ENCODE measurements around the gene ABCB1.
"Not testable (repeated sequence)": the region's sequence is repeated elsewhere in the genome, so short reads cannot be mapped to it uniquely, and the experiment has no call there.

The ABCB1 gene

DNA sequence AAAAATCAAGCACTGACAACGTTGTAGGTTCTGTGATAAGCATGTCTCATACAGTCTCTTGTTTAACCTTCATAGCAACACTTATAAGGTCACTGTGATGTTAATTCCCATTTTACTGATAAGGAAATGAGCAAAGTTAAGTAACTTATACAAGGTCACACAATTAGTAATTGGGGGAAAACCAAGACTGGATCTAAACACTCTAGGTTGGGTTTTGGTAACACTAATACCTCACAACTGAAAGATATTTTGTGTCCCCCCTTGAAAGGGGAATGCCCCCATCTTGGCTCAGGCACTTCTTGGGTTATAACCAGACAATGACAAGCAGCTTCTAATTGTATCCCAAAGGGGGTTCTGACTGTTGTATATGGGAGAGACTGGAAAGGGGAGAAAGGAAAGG is 89.2 kb downstream of the ABCB1 start:
- no peak for DNase-seq

DNA sequence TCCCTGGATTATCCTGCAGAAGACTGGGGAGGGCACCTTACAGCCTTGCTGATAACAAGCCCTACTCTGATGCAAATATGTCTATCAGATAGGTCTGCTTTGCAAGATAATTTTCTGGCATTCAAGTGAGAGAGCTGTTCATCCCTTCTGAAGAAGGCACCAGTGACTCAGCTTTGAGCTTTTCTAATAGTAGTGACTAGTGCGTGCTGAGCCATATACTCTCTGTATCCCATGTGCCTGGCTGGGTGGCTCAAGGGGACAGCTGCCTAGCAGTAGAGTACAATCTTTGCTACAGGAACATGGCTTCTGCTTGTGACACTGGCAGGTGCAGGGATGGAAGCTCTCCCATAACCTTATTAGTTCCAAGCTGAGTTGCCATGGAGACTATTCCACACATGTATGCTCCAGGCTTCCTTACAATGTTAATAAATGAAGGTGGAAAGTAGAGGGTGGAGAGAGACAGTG is 90.2 kb downstream of the ABCB1 start:
- peak; percentile 32 for DNase-seq

DNA sequence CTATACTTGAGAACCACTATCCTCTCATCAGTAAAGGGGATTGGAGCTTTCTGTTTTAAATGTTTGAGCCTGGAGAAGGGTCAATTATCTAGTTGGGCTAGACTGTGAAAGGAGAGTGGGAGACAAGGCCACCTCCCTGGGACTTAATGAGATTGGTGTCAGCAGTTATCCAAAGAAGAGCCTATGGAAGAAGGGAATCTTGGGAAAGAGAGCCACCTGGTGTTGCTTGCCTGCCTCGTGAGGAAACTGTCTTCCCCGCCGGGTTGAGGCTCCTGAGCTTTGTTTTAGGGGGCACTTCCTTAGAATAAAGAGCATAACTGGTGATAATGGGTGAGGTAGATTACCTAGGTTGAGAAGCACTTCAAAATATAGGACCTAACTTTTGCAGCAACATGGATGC is 93.2 kb downstream of the ABCB1 start:
- no peak for DNase-seq

DNA sequence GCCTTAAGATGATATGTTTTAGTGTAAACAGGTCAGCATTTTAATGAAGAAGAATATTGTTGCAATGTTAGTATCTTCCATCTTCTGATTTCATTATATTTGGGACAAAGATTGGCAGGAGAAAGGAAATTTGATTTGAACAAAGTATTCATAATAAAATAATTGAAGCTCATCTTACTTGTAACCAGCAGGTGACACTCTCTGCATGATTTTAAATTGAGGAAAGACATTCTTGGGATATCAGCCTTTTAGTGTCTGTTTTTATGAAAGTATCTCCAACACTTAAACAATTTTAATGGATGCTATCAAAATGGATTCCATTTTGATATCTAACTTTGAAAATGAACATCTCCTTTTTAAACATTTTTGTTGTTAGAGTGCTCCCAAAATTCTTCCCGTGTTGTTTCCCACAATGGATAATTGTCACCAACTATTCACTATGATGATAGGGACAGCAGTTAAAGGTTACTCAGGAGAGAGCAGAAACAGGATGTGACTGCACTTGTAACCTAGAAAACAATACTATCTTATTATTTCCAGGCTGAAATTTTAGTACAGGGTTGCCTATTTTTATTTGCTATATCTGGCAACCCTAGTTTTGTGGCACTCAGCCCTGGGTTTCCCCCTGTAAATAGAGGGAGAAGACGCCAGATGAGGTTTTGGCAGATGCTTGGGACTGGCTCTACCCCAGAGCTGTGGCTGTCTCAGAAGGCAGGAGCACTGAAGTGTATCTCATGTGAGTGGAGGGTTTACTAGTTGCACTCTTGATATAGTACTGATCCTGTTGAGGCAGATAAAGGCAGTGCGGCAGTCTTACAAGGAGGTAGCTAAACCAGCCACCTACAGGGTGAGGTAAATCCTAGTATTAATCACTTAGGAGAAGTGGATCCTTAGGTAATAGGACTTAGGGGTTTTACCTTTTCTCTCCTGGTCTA is 94.2 kb downstream of the ABCB1 start:
- DNase-seq: no peak

DNA sequence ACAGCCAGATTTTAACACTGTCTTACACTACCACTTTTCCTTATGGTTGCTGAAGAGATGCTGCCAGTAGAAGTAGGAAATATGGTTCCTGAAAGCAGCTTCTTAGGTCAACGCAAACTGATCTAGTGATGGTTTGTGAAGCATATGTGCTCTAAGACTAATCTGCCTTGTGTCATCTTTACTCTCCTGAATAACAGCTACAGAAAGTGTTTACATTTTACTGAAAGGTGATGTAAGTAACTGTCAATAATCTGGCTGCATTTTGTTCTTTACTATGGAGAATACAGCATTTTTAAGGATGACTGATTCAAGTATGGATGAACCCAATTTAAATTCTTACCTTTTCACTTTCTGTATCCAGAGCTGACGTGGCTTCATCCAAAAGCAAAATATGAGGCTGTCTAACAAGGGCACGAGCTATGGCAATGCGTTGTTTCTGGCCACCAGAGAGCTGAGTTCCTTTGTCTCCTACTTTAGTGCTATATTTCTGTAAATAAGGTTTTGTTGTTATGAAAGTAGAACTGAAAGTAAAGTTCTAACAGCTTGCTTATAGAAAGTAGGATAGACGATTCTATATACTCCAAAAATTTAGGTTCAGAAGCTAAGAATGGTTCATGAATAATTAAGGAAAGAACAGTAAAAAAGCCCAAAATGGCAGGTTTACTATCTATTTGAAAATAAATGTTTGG is 95.0 kb downstream of the ABCB1 start:
- DNase-seq: no peak

DNA sequence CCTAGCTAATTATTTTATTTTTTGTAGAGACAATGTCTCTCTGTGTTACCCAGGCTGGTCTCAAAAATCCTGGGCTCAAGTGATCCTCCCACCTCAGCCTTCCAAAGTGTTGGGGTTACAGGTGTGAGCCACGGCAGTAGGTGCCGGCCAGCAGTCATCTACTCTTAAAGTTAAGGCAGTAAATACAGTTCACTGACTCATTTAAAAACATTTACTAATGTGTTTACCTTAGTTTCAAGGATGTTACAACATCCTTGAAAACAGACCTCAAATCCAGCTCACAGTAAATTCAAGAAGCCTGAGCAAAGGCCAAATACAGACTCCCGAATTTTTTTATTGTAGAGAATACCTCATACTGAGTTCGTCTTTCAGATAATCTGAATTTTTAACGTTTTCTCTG is 95.6 kb downstream of the ABCB1 start:
- no peak for DNase-seq

DNA sequence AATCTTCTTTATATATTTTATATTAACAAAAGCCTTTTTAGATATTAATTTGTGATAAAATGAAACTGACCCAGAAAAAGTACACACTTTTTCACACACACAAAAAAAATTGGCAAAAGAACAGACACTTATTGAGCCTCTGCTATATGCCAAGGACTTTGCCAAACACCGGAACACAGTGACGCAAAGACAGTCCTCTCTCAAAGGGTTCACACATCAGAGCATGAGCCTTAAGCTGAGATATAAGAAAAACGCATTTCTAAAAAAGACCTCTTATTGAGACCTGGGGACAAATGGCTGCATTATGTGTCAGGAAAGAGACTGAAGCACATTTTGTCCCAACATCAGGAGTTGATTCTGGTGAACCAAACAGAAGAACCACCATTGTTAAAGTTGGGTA is 101.2 kb downstream of the ABCB1 start:
- no peak for DNase-seq

DNA sequence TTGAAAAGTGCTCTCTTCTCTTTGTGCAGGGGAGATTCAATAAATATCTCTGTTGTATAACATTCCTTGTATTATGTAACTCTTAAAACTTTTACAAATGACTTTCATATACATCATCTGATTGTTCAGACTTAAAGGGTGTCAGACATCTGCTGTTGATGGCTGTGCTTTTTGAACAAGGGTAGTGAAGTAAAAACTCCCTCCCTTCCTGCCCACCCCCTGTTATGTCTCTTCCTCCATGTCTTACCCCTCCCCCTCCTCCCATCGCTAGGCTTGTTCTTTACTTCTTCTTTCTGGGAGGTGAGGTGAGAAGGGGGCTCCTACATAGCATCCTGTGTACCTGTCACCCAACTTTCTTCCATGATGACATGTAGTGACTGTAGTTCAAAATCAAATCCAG is 101.8 kb downstream of the ABCB1 start:
- no peak for DNase-seq

DNA sequence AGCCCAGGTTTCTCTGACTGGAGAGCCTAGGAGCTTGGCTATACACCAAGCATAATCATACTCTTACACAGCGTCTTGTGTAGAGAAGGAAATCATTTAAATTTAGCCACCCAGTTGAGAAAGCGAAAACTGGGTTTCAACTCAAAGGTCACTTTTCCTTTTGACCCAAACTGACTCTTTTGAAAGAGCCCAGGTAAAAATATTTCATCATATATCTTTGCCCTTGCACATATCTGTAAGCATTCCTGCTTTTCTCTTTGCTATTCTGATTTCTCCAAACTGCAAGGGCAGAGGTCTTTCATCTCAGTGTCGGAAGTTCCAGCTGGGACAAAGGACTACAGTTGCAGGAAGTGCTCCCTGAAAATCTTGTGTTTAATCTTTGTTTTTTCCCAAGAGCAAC is 103.2 kb downstream of the ABCB1 start:
- no peak for DNase-seq

DNA sequence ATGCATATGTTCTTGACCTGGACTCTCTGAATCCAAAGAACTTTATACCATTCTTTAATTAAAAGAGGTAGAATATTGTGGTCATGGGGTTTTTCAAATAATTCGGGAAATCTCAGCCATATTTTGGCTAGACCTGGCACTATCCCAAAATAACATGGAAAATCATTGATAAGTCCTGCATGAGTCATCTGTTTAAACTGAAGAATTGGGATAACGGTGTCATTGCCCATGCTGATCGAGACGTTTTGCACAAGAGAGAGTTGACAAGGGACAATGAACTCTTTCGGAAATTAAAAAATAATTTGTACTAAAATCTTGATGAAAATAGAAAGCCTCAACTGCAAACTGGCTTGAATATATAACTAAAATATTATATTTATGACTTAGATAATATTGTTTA is 105.3 kb downstream of the ABCB1 start:
- DNase-seq: no peak

DNA sequence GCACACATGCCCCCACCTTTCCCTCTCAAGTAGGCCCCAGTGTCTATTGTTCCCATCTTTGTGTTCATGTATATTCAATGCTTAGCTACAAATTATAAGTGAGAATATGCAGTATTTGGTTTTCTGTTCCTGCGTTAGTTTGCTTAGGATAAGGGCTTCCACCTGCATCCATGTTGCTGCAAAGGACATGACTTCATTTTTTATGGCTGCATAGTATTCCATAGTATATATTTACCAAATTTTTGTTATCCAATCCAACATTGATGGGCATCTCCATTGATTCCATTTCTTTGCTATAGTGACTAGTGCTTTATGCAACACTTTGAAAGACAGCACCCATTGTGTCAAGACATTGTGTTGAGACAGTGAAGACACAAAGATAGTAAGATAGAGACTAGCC is 106.2 kb downstream of the ABCB1 start:
- no peak for DNase-seq

DNA sequence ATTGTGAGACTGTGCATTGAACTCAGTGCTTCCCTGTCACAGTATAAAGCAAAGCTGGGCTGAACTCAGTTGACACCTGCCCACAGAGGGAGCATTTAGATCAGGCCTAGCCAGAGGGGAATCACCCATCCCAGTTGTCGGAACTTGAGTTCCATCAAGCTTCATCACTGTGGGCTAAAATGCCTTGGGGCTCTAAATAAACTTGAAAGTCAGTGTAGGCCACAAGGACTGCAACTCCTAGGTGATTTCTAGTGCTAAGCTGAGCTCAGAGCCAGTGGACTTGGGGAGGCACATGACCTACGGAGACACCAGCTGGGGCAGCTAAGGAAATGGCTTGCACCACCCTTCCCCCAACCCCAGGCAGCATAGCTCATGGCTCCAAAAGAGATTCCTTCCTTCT is 117.6 kb downstream of the ABCB1 start:
- DNase-seq: no peak

DNA sequence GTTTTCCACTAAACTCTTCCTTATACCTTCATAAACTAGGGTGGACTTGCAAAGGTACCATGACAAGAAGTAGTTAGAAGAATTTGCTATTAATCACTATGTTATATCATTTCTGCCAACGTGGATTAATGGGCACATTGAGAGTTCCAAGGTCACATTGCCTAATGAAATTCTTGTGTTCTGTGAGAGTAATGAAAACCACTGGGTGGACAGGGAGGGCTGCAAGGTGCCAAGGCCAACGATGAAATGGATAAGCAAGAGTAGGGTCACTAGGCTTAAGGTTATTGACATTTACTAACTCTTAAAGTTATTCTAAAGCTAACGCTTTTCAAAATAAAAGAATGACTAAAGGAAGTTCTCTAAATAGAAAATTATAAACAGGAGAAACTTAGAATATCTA is 118.6 kb downstream of the ABCB1 start:
- no peak for DNase-seq

DNA sequence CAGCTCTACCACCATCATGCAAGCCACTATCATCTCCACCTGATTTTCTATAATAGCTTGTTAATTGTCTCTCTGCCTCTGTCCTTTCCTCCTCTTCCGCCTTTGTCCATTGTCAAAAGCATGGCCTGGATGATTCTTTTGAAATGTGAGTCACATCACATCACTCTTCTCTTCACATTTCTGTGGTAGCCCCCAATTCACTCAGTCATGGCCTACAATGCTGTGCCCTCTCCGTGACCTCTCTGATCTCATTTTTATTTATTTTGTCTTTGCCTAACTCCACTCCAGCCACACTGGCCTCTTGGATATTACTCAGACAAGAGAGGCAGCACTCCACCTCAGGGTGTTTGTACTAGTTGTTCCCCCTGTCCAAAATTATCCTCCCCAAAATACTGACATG is 120.3 kb downstream of the ABCB1 start:
- DNase-seq: no peak

DNA sequence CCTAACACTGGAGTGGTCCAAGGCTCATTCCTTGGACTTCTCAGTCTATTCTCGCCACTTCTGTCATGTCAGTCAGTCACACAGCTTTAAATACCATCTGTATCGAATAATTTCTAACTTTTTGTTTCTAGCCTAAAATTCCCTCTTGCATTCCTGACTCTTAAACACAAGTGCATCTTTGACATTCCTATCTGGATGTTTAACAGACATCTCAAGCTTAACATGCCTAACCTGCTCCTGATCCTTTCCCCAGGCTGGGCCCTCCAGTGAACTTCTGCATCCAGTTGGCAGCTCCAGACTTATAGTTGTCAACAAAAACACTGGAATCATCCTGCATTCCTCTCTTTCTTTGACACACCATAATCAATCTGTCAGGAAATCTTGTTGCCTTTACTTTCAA is 120.7 kb downstream of the ABCB1 start:
- no peak for DNase-seq

DNA sequence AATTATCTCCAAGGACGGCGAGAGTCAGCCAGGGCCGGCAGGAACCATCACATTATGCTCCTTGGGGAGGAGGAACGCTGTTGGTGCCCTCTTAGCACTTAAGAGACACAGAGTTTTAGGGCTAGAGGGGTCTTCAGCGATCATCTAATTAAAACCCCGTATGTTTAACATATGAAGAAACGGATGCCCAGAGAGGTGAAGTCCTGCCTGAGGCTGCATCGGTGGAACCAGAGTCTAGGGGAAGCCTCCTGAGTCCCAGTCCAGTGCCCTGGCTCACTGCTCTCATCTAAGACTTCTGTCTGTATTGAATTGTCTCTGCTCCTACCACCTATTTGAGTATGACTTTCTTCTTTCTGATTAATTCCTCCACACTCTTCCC is 124.5 kb downstream of the ABCB1 start:
- DNase-seq: no peak

DNA sequence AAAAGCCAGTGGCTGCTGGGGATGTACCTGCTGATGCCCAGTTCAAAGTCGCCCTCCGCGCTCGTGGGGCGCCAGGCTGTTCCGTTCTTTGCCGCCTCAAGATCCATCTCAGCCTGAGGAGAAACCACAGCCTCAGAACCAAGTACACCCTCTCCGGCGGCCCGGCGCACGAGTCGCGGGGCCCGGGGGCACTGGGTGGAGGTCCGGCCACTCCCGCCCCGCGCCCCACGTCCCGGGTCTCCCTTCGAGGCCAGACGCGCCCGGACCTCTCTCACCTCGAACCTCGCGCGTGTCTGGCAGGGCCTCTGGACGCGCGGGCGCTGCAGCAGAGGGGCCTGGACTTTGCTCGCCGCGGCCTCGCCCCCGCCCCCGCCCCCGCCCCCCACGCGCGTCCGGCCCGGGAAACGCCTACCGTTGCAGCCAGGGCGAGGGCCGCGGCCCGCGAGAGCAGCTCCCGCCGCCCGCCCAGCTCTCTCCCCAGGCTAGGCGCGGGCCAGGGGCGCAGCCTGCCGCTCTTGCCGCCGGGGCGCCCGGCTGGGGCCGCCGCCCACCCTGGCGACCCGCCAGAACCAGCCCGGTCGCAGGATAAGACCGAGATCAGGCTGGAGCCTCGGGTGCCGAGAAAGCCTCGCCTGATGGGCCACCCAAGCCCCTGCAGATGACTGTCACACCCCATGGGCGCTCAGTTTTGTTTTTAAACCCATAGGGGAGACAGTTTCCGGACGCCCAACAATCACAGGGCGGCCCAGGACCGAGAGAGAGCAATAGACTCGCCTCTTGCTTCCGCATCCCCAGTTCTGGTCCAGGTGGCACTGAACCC is 125.1 kb downstream of the ABCB1 start, which contains the start of gene ABCB4:
Gene ABCB4 (minus strand): TSS at position 322 of the 820 bp plus-strand sequence. CDS start 215 bp downstream, at position 107.
- no peak for DNase-seq

DNA sequence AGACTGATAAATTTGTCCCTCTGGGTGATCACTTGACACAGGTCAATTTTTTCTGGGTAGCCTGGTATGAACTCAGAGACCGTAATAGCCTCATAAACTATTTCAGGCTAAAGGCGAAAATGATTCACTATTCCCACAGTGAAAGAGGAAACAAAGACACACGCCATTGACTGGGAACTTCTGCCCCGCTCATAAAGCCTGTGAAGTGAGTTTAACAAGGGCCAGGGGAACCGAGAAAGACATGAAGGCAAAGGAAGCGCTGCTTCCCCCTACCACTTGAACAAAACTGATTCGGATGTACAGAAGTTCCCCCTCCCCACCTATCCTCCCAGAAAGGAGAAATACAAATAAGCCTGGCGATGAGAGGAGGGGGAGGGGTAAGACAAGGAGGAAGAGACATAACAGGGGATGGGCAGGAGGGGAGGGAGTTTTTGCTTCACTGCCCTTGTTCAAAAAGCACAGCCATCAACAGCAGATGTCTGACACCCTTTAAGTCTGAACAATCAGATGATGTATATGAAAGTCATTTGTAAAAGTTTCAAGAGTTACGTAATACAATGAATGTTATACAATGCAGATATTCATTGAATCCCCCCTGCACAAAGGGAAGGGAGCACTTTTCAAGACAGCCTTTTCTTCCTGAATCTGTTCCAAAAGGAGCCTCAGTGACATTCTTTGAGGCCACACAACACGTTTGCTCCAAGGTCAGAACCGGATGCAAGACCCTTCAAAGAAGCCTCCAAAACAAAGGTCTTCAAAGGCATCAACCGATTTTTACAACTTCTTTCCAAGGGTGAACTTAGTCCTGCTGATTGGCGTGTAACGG is 125.9 kb downstream of the ABCB1 start:
- no peak for DNase-seq

DNA sequence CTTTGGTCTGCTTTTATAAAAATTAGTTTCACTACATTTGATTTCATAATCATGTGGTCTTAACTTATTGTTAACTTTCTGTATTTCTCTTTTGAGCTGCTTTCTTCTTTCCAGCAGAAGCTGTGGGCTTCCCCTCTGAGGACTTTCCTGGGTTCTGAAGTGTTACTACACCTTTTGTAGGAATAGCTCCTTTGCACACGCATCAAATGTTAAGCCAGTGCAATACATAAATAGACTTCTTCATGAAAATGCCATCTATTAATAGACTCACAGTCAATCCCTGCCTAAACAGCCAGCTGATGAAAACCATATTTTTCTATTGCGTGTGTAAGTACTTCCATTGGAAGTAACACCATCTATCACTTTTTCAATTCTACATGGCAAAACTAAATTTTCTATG is 126.7 kb downstream of the ABCB1 start:
- DNase-seq: no peak

DNA sequence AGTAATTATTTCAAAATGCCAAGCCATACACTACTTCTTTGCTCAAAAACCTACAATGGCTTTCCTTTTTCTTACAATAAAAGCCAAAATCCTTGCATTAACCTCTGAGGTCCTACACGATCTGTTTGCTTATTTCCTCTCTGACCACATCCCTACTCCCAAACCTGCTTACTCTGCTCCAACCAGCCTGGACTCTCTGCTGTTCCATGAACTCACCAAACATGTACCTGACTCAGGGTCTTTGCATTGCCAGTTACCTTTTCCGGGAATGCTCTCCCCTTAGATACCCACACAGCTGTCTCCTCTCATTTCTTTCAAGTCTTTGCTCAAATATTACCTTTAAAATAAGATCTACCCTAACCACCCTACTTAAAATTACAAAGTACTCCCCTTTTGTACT is 127.5 kb downstream of the ABCB1 start:
- no peak for DNase-seq

DNA sequence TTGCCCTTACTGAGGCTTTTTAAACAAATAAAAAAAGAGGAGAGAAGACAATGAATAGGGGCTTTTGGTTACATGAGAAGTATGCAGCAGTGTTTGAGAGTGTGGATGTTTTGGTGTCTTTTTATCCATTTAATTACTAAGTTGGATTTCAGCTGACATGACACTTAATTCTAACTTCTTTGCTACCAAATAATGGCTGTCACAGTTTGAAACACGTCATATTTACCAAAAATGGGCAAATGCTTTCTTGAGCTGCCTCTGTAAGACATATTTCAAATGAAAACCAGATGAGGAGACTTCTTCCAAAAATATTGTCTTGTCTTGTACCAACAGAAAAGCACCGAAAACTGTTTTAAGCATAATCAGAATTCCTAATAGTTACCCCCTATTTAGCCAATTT is 129.2 kb downstream of the ABCB1 start:
- no peak for DNase-seq

DNA sequence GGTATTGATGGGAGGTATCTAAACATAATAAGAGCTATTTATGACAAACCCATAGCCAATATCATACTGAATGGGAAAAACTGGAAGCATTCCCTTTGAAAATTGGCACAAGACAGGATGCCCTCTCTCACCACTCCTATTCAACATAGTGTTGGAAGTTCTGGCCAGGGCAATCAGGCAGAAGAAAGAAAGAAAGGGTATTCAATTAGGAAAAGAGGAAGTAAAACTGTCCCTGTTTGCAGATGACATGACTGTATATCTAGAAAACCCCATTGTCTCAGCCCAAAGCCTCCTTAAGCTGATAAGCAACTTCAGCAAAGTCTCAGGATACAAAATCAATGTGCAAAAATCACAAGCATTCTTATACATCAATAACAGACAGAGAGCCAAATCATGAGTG is 131.5 kb downstream of the ABCB1 start:
- not testable (repeated sequence) for DNase-seq

DNA sequence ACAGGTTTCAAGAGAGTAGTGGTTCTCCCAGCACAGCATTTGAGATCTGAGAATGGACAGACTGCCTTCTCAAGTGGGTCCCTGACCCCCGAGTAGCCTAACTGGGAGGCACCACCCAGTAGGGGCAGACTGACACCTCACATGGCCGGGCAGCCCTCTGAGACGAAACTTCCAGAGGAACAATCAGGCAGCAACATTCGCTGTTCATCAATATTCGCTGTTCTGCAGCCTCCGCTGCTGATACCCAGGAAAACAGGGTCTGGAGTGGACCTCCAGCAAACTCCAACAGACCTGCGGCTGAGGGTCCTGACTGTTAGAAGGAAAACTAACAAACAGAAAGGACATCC is 135.2 kb downstream of the ABCB1 start:
- not testable (repeated sequence) for DNase-seq
